GM12892 (cell line): Measurements from ENCODE around the gene PSMB5.

Experiments used
- POLR2A ChIP-seq: IDR thresholded peaks from 2 replicates; pipeline ENCODE4 v1.6.1; 2011; ENCODE audit warnings: low read depth, low read length, control low read depth
- POLR2AphosphoS5 ChIP-seq: IDR thresholded peaks from 2 replicates; pipeline ENCODE4 v1.6.1; 2011; ENCODE audit warnings: low read depth, low read length, control low read depth

DNA sequence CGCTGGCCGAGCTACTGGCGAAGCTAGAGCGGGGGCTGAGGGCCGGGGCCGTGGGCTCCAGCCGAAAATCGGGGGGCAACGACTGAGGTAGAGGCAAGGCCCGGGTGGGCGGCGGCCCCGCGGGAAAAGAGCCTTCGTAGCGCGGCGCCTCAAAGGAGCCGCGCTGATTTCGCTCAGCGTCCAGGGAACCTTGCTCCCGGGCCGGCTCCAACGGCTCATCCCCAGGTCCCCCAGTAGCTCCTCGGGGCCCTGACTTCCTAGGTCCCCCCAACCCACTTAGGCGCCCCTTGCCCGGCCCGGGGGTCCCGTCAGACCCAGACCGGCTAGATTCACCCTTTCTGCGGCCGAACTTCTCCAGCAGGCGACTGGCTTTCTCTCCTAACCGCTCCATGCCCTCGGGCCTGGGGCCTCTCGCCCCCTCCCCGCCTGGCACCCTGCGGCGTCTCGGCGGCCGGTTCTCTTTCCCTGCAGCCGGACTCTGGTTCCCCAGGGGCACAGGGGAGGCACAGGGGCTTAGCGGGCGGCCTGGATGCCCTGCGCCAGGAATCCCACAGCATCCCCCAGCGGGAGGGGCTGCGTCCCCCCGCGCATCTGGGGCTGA, 52.7 kb downstream of the PSMB5 start:
- TF ChIP-seq POLR2AphosphoS5: no peak
- TF ChIP-seq POLR2A: no peak
